Measurements from ENCODE around the gene RAPGEF5.

RAPGEF5 gene

GRCh38 chr7:22144950-22145349 is 212.0 kb downstream of the RAPGEF5 start:
- DNase-seq, result no peak

GRCh38 chr7:22143491-22143890 is 213.5 kb downstream of the RAPGEF5 start:
- no peak for DNase-seq

- DNase-seq, result no peak
Measured at GRCh38 chr7:22142572-22142971, 214.4 kb downstream of the RAPGEF5 start.

GRCh38 chr7:22141355-22141754 is 215.6 kb downstream of the RAPGEF5 start:
- DNase-seq, result no peak

GRCh38 chr7:22140578-22140977 is 216.4 kb downstream of the RAPGEF5 start:
- DNase-seq, result no peak

GRCh38 chr7:22138886-22139285 is 218.1 kb downstream of the RAPGEF5 start:
- no peak for DNase-seq

- DNase-seq, result no peak
Measured at GRCh38 chr7:22138106-22138505, 218.8 kb downstream of the RAPGEF5 start.

- DNase-seq, result no peak
Measured at GRCh38 chr7:22137466-22137865, 219.5 kb downstream of the RAPGEF5 start.

GRCh38 chr7:22137026-22137425 is 219.9 kb downstream of the RAPGEF5 start:
- no peak for DNase-seq

- DNase-seq, result no peak
Measured at GRCh38 chr7:22129819-22130580, 227.0 kb downstream of the RAPGEF5 start.

GRCh38 chr7:22129166-22129565 is 227.8 kb downstream of the RAPGEF5 start:
- no peak for DNase-seq

GRCh38 chr7:22128528-22128920 is 228.4 kb downstream of the RAPGEF5 start:
- no peak for DNase-seq

GRCh38 chr7:22127835-22128527 is 229.0 kb downstream of the RAPGEF5 start:
- no peak for DNase-seq

GRCh38 chr7:22125436-22125835 is 231.5 kb downstream of the RAPGEF5 start:
- no peak for DNase-seq

GRCh38 chr7:22124941-22125340 is 232.0 kb downstream of the RAPGEF5 start:
- DNase-seq, result no peak

GRCh38 chr7:22123139-22123538 is 233.8 kb downstream of the RAPGEF5 start:
- no peak for DNase-seq

- DNase-seq, result no peak
Measured at GRCh38 chr7:22121702-22122474, 235.1 kb downstream of the RAPGEF5 start.

- no peak for DNase-seq
Measured at GRCh38 chr7:22120391-22121053, 236.4 kb downstream of the RAPGEF5 start.

GRCh38 chr7:22117222-22117621 is 239.7 kb downstream of the RAPGEF5 start:
- no peak for DNase-seq

GRCh38 chr7:22116451-22117030 is 240.4 kb downstream of the RAPGEF5 start:
- no peak for DNase-seq

GRCh38 chr7:22115689-22116088 is 241.3 kb downstream of the RAPGEF5 start:
- no peak for DNase-seq

- DNase-seq, result no peak
Measured at GRCh38 chr7:22114440-22114981, 242.4 kb downstream of the RAPGEF5 start.
